Stimulated activated CD8-positive, alpha-beta memory T cell treated with anti-CD3 and anti-CD28 coated beads, Interleukin-15, amount 100 ng/mL, for 24 hours (primary cell): ENCODE results near the gene ITPKC.
"Not testable (repeated sequence)": the region's sequence is repeated elsewhere in the genome, so short reads cannot be mapped to it uniquely, and the experiment has no call there.

ENCODE experiments used
- DNase-seq: peaks from one replicate; pipeline ENCODE4 v3.0.0-alpha.2; 2020; ENCODE audit warnings: low read depth

Gene ITPKC

DNA sequence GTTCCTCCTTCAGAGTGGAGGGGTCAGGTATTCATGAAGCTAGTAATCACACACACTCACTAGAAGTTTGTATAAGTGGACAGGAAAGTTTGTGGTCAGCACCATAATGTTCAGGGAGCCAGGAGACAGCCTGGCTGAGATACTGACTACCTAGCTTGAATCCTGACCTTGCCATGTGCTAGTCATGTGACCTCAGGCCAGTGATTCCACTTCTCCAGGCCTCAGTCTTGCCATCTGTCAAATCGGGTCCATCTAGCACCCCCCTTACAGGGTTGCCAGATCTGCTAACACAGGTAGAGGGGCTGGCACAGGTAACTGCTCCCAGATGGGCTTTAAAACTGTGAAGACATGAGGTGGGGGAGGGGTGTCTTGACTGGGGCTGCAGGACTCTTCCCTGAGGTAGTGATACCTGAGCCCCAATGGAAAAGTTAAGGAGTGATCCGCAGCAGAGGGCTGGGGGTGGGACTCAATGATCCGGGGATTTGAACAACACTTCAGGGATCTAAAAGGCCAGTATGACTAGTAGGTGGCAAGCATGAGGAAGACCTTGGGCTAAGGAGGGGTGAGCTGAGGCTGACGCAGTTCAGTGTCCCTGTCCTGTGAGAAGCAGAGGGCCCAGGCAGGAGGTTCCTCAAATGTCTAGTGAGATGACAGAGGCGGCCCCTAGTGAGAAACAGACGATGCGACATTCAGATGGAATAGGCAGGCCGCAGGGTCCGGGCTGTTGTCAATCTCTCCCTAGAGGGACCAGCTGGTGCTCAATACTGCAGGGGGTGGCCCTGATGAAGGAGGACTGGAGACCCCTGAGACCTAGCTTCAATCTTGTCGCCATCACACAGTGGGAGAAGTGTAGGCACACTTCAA, 24.8 kb downstream of the ITPKC start:
- no peak for DNase-seq

DNA sequence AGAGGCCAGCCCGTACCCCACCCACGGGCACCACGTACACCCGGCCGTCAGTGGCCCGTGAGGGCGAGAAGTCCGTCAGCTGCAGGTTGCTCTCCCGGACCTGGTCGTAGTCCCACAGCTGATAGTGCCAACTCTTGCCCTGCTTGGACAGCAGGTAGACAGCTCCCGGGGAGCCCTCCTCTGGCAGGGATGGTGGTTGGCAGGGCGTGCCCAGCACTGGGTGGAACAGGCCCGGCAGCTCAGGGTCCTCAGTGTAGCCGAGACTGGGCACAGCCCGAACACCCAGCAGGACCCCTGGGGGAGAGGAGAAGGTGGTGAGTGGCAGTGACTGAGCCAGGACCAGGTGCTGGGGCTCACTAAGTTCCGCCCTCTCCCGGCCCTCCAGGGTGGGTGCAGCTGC, 25.6 kb downstream of the ITPKC start:
- DNase-seq: no peak

DNA sequence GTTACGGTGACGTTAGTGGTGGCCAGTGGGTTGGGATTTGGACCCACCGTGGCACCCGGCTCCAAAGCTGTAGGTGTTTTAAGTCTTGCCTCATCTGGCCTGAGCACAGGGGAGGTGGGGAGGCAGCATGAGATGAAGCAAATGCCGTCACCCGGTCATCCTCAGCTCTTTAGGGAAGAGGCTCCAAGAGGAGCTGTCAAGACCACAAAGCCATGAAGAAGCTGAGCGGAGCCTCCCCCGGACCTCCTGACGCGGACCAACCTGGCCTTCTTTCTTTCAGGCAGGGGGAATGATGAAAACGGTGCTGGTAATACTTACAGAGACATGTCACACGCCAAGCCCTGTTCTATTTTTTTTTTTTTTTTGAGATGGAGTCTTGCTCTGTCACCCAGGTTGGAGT, 26.0 kb downstream of the ITPKC start:
- DNase-seq: no peak

DNA sequence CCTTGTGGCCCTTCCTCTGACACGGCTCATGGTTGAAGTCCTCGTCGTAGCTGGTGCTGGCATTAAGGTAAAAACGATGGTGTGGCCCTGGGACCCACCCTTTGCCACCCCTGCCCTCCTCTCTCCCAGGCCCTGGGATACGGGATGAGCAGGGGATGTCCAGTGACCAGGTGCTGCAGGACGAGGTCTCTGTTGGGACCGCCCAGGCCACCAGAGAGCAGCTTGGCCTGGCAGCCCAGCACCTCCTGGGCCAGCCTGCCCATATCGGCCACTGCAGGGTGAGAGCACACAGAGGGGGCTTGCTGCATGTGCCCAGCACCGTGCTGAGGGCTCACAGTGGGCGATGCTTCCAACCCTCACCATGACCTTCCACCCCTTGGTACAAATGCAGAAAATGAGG, 27.0 kb downstream of the ITPKC start:
- DNase-seq: no peak

DNA sequence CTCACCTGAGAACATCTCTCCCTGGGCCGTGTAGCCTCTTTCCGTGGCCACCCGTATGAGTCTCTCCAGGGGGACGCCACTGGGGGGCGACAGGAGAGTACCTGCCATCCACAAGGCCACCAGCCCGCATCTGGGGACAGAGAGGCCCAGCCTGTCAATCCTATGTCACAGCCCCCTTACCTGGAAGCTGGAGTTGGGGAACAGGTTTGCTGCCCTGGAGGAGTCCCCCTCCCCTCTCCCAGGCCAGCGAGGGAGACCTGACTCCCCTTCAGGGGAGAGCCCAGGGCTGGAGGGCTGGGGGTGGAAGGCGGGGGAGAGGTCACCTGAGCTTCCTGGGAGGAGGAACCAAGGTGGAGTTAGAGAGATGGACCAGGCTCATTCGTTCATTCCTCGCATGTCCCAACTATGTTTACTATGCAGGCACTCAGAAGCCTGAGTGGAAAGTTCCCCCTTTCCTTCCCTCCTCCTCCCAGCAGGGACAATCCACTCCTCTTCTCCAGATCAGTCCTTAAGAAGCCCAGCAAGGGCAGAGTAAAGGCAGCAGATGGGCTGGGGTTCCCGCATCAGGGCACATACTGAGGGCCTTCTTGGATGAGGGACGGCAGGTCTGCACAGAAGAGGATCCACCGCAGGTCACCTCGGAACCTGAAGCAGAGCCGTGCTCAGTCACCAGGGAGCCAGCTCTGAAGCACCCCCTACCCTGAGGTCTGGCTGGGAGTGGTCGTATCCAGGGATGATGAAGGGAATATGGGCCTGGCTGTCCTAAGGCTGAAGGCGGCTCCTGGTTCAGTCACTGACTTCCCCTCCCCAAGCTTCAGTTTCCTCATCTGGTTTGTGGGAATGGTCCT, 27.9 kb downstream of the ITPKC start:
- no peak for DNase-seq

DNA sequence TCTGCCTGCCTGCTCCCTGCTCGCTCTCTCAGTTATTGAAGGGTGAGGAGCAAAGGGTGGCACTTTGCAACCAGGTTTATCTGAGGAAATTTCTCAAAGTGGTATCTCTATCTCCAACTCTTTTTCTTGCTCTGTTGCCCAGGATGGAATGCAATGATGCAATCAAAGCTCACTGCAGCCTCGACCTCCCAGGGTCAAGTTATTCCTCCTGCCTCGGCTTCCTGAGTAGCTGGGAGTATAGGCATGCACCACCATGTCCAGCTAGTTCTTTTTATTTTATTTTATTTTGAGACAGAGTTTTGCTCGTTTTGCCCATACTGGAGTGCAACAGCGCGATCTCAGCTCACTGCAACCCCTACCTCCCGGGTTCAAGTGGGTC, 28.5 kb downstream of the ITPKC start:
- DNase-seq: no peak

DNA sequence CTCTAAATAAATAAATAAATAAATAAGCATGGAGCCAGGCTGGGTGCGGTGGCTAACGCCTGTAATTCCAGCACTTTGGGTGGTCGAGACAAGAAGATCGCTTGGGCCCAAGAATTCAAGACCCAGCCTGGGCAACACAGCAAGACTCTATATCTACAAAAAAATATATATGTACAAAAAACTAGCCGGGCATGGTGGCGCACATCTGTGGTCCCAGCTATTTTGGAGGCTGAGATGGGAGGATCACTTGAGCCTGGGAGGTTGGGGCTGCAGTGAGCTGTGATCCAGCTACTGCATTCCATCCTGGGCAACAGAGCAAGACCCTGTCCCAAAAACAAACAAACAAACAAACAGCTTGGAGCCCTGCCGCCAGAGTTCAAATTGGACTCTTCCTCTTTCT, 30.6 kb downstream of the ITPKC start:
- no peak for DNase-seq

DNA sequence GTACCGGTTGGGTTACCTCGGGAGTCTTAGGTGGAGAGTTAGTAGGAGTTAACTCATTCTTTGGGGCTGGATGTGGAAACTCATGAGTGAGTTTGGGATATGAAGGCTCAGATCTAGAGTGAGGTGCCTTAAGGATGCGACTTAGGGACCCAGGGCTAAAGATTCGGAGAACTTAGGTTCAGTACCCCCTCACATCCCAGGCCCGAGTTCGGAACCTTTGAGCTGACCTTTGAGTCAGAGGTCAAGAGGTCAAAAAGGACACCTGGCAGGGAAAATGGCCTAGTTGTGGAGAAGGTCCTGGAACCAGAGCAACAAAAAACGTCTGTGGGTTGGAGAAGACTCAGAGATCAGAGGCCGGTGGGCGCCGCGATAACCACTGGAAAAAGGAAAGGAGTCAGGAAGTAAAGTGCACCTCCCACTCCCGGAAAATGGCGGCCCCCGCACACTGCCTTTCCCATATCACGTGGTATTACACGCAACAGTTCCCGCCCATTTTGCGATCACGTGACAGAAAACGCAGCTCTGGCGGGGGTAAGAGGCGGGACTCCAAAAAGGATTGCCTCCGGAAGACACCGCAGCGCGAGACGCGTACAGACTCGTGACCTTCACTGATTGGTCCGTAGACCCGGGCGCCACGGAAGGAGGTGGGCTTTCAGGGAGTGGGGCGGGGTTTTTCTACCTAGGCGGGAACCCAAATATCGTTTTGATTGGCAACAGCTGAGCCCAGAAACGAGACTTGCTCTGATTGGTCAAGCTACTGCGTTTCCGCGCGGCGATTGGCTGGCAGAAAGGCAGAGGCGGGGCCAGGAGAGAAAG, 33.4 kb downstream of the ITPKC start, which contains the start of gene ACTMAP:
ACTMAP (minus strand) TSS at position 420 of the 816 bp plus-strand sequence. CDS start 674 bp downstream, outside the sequence.
- DNase-seq: peak; percentile 89

DNA sequence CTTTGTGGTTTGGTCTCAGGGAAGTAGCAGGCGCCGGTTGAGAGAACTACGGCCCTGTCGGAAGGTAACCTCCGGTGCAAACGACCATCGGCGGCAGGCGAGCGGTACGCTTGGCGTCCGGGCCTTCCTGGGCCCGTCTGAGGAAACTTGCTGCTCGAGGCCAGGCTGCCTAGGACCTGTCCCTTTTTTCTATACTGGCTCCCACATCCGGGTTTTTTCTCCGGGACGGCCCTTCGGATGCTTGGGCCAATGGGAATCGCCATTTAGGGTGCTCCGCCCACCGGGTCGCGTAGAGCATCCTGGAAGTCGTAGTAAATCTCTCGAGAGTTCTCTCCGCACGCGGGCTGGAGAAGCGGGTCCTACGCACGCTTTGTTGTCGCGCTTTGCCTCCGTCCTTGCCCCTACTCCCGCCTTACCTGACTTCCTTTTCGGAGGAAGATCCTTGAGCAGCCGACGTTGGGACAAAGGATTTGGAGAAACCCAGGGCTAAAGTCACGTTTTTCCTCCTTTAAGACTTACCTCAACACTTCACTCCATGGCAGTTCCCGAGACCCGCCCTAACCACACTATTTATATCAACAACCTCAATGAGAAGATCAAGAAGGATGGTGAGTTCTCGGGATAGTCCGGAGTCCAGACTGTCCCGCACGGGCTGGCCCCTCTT, 34.1 kb downstream of the ITPKC start, which contains the start of gene SNRPA:
SNRPA (plus strand) TSS at position 330 of the 664 bp plus-strand sequence; CDS start at position 536, 206 bp downstream.
- peak; percentile 85 for DNase-seq

DNA sequence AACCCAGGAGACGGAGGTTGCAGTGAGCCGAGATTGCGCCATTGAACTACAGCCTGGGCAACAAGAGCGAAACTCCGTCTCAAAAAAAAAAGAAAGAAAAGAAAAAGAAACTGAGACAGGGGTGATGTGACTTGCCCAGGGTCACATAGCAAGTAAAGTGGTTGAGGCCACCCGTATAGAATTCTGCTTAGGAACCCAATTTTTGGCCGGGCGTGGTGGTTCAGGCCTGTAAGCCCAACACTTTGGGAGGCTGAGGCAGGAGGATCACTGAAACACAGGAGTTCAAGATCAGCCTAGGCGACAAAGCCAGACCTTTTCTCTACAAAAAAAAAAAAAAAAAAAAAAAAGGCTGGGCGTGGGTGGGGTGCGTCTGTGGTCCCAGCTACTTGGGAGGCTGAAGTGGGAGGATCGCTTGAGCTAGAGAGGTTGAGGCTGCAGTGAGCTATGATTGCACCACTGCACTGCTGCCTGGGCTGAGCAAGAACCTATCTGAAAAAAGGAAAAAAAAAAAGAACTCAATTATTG, 35.4 kb downstream of the ITPKC start:
- no peak for DNase-seq

DNA sequence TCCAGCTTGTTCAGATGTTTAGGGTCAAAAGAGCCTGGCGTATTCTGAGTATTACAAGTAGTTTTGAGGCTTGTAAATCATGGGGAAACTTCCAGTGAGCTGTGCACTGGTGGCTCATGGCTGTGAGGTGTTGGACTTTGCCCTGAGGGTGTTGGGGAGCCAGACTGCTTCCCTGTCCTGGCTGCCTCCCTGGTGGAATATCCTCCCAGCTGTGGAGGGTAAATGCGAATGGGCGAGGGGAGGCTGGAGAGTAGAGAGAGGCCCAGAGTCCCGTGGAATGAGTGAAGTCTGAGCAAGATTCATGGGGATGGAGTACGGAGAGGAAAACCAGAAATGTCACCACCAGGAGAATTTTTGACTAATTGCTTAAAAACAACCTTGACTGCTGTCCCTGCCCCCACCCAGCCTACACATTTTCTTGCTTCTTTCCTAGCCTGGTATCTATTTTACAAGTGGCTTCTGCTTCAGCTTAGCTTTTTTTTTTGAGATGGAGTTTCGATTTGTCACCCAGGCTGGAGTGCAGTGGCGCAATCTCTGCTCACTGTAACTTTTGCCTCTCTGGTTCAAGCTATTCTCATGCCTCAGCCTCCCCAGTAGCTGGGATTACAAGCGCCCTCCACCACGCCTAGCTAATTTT, 37.8 kb downstream of the ITPKC start:
- no peak for DNase-seq

DNA sequence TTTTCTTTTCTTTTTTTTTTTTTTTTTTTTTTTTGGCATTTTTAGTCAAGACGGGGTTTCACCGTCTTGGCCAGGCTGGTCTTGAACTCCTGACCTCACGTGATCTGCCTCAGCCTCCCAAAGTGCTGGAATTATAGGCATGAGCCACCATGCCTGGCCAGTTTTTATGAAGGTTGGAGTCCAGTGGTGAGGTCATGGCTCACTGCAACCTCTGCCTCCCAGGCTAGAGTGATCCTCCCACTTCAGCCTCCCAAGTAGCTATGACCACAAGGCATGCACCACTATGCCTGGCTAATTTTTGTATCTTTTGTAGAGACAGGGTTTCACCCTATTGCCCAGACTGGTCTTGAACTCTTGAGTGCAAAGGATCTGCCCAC, 38.3 kb downstream of the ITPKC start:
- DNase-seq: no peak

DNA sequence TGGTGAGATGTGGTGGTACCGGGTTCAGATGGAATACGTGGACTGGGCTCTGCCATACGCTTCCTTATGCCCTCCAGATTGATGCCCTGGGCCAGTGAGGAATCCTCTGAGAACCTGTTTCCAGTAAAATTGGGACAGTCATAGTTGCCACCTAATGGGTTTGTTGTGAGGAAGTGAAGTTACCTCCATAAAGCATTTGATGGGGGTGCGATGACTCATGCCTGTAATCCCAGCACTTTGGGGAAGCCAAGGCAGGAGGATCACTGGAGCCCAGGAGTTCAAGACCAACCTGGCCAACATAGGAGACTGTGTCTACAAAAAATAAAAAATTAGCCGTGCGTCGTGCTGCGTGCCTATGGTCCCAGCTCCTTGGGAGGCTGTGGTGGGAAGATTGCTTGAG, 38.9 kb downstream of the ITPKC start:
- no peak for DNase-seq

DNA sequence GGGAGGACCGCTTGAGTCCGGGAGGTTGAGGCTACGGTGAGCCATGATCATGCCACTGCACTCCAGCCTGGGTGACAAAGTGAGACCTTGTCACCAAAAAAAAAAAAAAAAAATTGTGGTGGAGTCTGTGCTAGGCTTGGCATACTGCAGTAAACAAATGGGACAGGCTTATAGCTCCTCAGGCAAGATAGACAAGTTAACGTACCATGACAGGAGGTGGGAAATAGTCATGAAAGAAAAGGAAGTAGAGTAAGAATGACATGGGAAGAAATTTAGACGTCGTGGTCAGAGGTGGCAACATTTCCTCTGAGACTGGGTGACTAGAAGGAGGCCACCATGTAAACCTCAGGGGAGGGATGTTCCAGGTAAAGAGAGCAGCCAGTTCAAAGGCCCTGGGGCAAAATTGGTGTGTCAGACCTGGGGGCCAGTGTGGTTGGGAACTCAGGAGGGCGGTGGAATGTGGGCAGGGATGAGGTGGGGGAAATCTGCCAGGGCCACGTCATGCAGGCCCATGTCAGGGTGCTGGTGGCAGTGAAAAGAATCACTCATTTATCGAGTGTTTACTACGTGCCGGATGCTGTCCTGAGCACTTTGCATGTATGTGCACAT, 39.7 kb downstream of the ITPKC start:
- DNase-seq: no peak

DNA sequence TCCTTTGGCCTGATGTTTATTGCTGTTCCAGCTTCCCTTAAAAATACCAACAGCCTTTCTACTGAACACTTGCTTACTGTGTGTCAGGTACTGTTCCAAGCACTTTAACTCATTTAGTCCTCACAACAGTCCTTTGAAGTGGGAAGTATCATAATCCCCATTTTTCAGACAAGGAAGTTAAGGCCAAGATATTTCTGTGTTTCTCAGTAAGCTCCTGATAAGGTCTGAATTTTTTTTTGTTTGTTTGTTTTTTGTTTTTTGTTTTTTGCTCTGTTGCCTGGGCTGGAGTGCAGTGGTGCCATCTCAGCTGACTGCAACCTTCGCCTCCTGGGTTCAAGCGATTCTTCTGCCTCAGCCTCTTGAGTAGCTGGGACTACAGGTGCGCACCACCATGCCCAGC, 41.6 kb downstream of the ITPKC start:
- no peak for DNase-seq

DNA sequence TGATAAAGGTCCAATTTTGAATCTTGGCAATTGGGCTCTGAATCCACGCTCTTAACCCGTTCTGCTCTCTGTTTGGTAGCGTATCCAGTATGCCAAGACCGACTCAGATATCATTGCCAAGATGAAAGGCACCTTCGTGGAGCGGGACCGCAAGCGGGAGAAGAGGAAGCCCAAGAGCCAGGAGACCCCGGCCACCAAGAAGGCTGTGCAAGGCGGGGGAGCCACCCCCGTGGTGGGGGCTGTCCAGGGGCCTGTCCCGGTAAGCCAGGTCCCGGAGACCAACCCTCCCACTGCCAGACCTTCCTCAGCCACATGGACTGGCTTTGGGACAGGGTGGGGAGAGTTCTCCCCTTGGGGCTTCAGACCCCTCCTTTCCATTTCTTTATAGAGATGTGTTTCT, 42.4 kb downstream of the ITPKC start:
- DNase-seq: no peak

DNA sequence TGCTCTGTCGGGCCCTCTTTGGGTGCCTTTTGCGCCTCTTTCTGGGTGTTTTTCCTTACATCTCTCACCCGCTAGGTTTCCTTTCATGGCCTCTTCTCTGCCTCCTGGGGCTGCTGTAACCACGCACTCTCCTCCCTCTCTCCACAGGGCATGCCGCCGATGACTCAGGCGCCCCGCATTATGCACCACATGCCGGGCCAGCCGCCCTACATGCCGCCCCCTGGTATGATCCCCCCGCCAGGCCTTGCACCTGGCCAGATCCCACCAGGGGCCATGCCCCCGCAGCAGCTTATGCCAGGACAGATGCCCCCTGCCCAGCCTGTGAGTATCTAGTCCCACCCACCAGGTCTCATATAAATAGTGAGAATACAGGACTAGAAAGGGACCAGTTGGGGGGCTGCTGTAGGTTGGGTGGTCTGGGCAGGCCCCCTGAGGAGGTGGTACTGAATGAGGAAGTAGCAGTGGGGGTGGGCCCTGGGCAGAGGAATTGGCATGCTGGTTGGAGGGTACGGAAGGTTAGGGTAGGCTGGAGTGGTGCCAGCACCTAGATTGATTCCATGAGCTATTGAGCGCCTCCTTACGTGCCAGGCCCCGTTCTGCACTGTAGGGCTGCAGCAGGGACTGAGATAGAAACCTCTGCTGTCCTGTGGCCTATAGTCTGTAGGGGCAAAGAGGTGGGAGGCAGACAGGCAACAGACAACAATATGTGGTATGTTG, 46.0 kb downstream of the ITPKC start:
- DNase-seq: no peak

DNA sequence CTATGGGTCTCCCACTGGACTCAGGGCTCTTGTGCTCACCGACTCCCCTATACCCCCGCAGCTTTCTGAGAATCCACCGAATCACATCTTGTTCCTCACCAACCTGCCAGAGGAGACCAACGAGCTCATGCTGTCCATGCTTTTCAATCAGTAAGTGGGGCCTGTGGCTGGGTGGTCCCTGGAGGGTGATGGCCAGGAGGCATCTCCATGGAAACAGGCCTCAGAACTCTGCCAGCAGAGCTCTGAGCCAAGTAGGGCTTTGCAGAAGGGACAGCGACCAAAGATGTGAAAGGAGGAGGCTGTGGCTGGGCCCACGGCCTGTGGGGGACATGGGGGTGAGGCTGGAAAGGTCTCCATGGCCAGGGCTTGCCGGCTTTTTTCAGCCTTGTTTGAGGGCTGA, 46.6 kb downstream of the ITPKC start:
- no peak for DNase-seq

DNA sequence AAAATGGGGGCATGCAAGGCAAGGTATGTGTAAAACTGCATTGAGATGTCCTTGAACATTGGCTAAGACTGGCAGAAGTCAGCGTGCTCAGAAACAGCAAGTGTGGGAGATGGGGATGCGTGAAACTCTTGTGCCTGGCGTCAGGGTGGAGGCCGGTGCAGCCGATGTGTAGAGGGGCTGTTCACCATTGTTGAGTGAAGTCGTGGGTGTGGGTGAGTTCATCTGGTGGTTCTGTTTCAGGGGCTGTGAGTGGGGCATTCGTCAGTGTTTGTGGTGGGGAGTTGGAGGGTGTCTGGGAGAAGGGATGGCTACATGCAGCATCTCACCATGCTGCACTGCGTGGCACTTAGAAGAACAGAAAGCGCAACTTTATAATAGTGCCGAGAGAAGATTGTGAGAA, 47.1 kb downstream of the ITPKC start:
- DNase-seq: no peak

DNA sequence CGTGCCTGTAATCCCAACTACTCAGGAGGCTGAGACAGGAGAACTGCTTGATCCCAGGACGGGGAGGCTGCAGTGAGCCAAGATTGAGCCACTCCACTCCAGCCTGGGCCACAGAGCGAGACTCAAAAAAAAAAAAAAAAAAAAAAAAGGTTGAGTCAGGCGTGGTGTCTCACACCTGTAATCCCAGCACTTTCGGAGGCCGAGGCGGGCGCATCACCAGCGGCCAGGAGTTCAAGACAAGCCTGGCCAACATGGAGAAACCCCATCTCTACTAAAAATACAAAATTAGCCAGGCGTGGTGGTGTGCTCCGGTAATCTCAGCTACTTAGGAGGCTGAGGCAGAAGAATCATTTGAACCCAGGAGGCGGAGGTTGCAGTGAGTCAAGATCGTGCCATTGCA, 49.5 kb downstream of the ITPKC start:
- DNase-seq: not testable (repeated sequence)
